Measurements from ENCODE around the gene WWOX. TPM values are rescaled to one million over a fixed set of nuclear protein-coding genes. Genes with fewer than 3 reads are reported as not detected.

WWOX gene
- total RNA-seq, 4 donors from 2014 or later = 21.4 to 55.6 (median 33.2) TPM

- ATAC-seq (ENCODE audit: low FRiP score) (no peak), DNase-seq (ENCODE audit: low spot score) (no peak)
- TF ChIP-seq, protein P1, sequence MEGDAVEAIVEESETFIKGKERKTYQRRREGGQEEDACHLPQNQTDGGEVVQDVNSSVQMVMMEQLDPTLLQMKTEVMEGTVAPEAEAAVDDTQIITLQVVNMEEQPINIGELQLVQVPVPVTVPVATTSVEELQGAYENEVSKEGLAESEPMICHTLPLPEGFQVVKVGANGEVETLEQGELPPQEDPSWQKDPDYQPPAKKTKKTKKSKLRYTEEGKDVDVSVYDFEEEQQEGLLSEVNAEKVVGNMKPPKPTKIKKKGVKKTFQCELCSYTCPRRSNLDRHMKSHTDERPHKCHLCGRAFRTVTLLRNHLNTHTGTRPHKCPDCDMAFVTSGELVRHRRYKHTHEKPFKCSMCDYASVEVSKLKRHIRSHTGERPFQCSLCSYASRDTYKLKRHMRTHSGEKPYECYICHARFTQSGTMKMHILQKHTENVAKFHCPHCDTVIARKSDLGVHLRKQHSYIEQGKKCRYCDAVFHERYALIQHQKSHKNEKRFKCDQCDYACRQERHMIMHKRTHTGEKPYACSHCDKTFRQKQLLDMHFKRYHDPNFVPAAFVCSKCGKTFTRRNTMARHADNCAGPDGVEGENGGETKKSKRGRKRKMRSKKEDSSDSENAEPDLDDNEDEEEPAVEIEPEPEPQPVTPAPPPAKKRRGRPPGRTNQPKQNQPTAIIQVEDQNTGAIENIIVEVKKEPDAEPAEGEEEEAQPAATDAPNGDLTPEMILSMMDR (IDR thresholded peaks at IDR 0.05) = no peak
These were observed 1065.0 kb downstream of the WWOX start for GRCh38 chr16:79164388-79164995.

- TF ChIP-seq, protein P1 (IDR thresholded peaks at IDR 0.05) = no peak
- no peak for ATAC-seq (ENCODE audit: low FRiP score)
- no peak for DNase-seq (ENCODE audit: low spot score)
These were observed 1065.6 kb downstream of the WWOX start for GRCh38 chr16:79165079-79165478.

- no peak for ATAC-seq (ENCODE audit: low FRiP score)
- no peak for DNase-seq (ENCODE audit: low spot score)
- TF ChIP-seq, protein P1 (IDR thresholded peaks at IDR 0.05) = no peak
These were observed 1066.1 kb downstream of the WWOX start for GRCh38 chr16:79165506-79165905.

- TF ChIP-seq, protein P1 (IDR thresholded peaks at IDR 0.05) = no peak
- no peak for ATAC-seq (ENCODE audit: low FRiP score)
- DNase-seq (ENCODE audit: low spot score) = no peak
These were observed 1068.4 kb downstream of the WWOX start for GRCh38 chr16:79167893-79168292.

GRCh38 chr16:79168321-79168720, 1068.9 kb downstream of the WWOX start:
- TF ChIP-seq, protein P1 (IDR thresholded peaks at IDR 0.05) = no peak
- ATAC-seq (ENCODE audit: low FRiP score) = no peak
- no peak for DNase-seq (ENCODE audit: low spot score)

DNA sequence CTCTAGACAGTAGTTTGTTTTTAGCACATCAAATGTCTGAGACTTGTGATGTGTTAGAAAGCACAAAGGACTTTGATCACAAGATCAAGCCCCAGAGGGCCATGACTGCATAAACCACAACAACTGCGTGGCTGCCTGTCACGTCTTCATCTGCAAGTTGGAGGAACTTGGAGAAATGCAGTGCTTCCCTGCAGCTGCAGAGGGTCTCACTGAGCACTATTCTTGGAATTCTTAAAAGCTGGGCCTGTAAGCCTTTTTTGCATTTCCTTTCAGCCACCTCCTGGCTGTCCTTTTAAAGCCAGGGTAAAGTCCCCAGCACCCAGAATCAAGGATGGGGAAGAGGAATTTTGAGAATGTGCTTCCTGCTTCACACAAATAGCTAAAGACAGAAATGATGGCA, 1069.8 kb downstream of the WWOX start:
- DNase-seq (ENCODE audit: low spot score) = no peak
- ATAC-seq (ENCODE audit: low FRiP score) = no peak
- TF ChIP-seq, protein P1 (IDR thresholded peaks at IDR 0.05) = no peak

DNA sequence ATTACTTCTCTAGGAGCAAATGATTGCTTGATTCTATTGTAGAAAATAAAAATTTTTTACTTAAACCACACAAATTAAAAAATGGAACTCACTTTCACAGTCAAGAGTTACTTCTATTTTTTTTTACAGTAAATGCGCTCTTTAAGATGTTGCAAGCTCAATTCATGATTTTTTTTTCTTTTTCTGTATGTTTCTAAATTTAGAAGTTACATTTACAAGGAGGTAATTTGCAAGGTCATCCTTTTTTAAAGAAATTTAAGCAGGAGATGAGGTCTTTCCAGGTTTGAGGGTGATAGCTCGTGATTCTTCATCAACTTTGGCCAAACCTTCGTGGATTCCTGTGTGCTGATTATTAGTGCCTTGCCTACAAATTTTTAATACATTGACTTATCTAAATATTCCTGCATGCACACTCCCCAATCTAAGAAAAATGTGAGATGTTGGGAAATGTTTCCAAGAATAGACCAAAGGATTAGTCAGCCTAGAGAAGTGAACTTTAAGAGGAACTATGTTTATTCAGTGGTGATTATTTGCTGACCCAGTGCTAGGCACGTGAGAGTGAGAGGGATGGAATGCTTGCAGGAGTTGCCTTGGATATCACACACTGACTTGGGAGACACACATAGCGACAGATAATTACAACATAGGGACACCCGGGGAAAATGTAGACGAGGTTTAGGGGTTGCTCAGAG, 1071.2 kb downstream of the WWOX start:
- DNase-seq (ENCODE audit: low spot score) (peak; percentile 46), ATAC-seq (ENCODE audit: low FRiP score) (peak; percentile 88)
- TF ChIP-seq, protein P1 (IDR thresholded peaks at IDR 0.05) = no peak
